ENCODE data around the gene IPO9.

Gene IPO9

GRCh38 chr1:201883266-201883665 is 54.3 kb downstream of the IPO9 start:
- no peak overlapping the region for H3K9ac ChIP-seq (ENCODE audit: low read depth, low read length)

GRCh38 chr1:201883786-201884185 is 54.8 kb downstream of the IPO9 start:
- Histone ChIP-seq H3K9ac (ENCODE audit: low read depth, low read length) (no peak overlapping the region), H3K4me1 (ENCODE audit: insufficient read depth, low read length) (no peaks in the 10 kb centered on the region), H3K27ac (ENCODE audit: low read length) (no peak overlapping the region), H3K4me3 (ENCODE audit: low read depth in 1 of 2, low read length in 2 of 2) (no peak overlapping the region), H2AFZ (ENCODE audit: low read depth, low read length) (no peak overlapping the region), H3K27me3 (ENCODE audit: insufficient read depth, low read length, poor library complexity) (peaks cover 26% of the 10 kb centered on the region), H3K4me2 (ENCODE audit: insufficient read depth, low read length) (no peak overlapping the region), H3K79me2 (ENCODE audit: insufficient read depth, low read length) (no peaks in the 10 kb centered on the region), H3K36me3 (ENCODE audit: insufficient read depth, low read length) (no peaks in the 10 kb centered on the region), H4K20me1 (ENCODE audit: insufficient read depth, low read length) (no peaks in the 10 kb centered on the region; the same call in 1 of the 2 replicates), H3K9me3 (ENCODE audit: insufficient read depth, low read length, severe bottlenecking) (no peaks in the 10 kb centered on the region)
- DNase-seq (no peak), ATAC-seq (ENCODE audit: insufficient read depth, low read depth) (no peak)
- TF ChIP-seq CTCF (IDR thresholded peaks at IDR 0.05; ENCODE audit: borderline replicate concordance, extremely low read depth, low read length, poor library complexity, severe bottlenecking) (no peak), EZH2 (IDR thresholded peaks at IDR 0.05; ENCODE audit: borderline replicate concordance, low read depth, low read length, severe bottlenecking) (no peak)

More at GRCh38 chr1:201883266-201883665, 54.3 kb downstream of the IPO9 start:
- H3K27me3 ChIP-seq (ENCODE audit: insufficient read depth, low read length, poor library complexity), result peaks cover 26% of the 10 kb centered on the region
- no peak overlapping the region for H3K4me3 ChIP-seq (ENCODE audit: low read depth in 1 of 2, low read length in 2 of 2)
- H3K79me2 ChIP-seq (ENCODE audit: insufficient read depth, low read length), result no peaks in the 10 kb centered on the region
- no peak overlapping the region for H2AFZ ChIP-seq (ENCODE audit: low read depth, low read length)
- H4K20me1 ChIP-seq (ENCODE audit: insufficient read depth, low read length), result no peaks in the 10 kb centered on the region; the same call in 1 of the 2 replicates
- TF ChIP-seq CTCF (IDR thresholded peaks at IDR 0.05; ENCODE audit: borderline replicate concordance, extremely low read depth, low read length, poor library complexity, severe bottlenecking), result no peak
- TF ChIP-seq EZH2 (IDR thresholded peaks at IDR 0.05; ENCODE audit: borderline replicate concordance, low read depth, low read length, severe bottlenecking), result no peak
- DNase-seq, result no peak
- H3K9me3 ChIP-seq (ENCODE audit: insufficient read depth, low read length, severe bottlenecking), result no peaks in the 10 kb centered on the region
- ATAC-seq (ENCODE audit: insufficient read depth, low read depth), result no peak
- H3K27ac ChIP-seq (ENCODE audit: low read length), result no peak overlapping the region
- no peaks in the 10 kb centered on the region for H3K36me3 ChIP-seq (ENCODE audit: insufficient read depth, low read length)
- H3K4me2 ChIP-seq (ENCODE audit: insufficient read depth, low read length), result no peak overlapping the region
- no peaks in the 10 kb centered on the region for H3K4me1 ChIP-seq (ENCODE audit: insufficient read depth, low read length)

GRCh38 chr1:201884425-201884824 is 55.5 kb downstream of the IPO9 start:
- peaks cover 26% of the 10 kb centered on the region for H3K27me3 ChIP-seq (ENCODE audit: insufficient read depth, low read length, poor library complexity)
- H2AFZ ChIP-seq (ENCODE audit: low read depth, low read length), result no peak overlapping the region
- TF ChIP-seq EZH2 (IDR thresholded peaks at IDR 0.05; ENCODE audit: borderline replicate concordance, low read depth, low read length, severe bottlenecking), result no peak
- TF ChIP-seq CTCF (IDR thresholded peaks at IDR 0.05; ENCODE audit: borderline replicate concordance, extremely low read depth, low read length, poor library complexity, severe bottlenecking), result no peak
- no peaks in the 10 kb centered on the region for H3K79me2 ChIP-seq (ENCODE audit: insufficient read depth, low read length)
- no peak overlapping the region for H3K4me3 ChIP-seq (ENCODE audit: low read depth in 1 of 2, low read length in 2 of 2)
- no peaks in the 10 kb centered on the region; the same call in 1 of the 2 replicates for H4K20me1 ChIP-seq (ENCODE audit: insufficient read depth, low read length)
- no peaks in the 10 kb centered on the region for H3K4me1 ChIP-seq (ENCODE audit: insufficient read depth, low read length)
- ATAC-seq (ENCODE audit: insufficient read depth, low read depth) (no peak), DNase-seq (no peak)
- no peak overlapping the region for H3K9ac ChIP-seq (ENCODE audit: low read depth, low read length)
- no peaks in the 10 kb centered on the region for H3K9me3 ChIP-seq (ENCODE audit: insufficient read depth, low read length, severe bottlenecking)
- H3K36me3 ChIP-seq (ENCODE audit: insufficient read depth, low read length), result no peaks in the 10 kb centered on the region
- H3K4me2 ChIP-seq (ENCODE audit: insufficient read depth, low read length), result no peak overlapping the region
- no peak overlapping the region for H3K27ac ChIP-seq (ENCODE audit: low read length)

Data from DND-41 (cell line).